Activated CD4-positive, alpha-beta memory T cell treated with anti-CD3 and anti-CD28 coated beads, Interleukin-2, amount 10 ng/mL, durations not matched to agents 7 days and 5 days (primary cell): Measurements from ENCODE around the gene MYH4. TPM values are rescaled to one million over a fixed set of nuclear protein-coding genes. Genes with fewer than 3 reads are reported as not detected.

Experiments used
- CTCF ChIA-PET: fragments of 350-600 bp; sonication (Branson Sonifier 250); formaldehyde crosslinking; loops from one replicate; lab custom pipeline; 2021; ENCODE audit warnings: antibody characterized with exemption, inconsistent platforms; lab: Charles Lee
- POLR2A ChIA-PET: fragments of 350-600 bp; sonication (Branson Sonifier 250); formaldehyde crosslinking; loops from one replicate; lab custom pipeline; 2021; ENCODE audit warnings: antibody characterized with exemption; lab: Charles Lee
- DNase-seq: peaks from one replicate; pipeline ENCODE4 v3.0.0-alpha.2; 2020
- H3K27ac Mint-ChIP-seq: one replicate; pipeline ENCODE4 v1.8.0; 2021; ENCODE audit warnings: mild to moderate bottlenecking, mixed read lengths
- H3K27me3 Mint-ChIP-seq: one replicate; pipeline ENCODE4 v1.8.0; 2021; ENCODE audit warnings: mixed read lengths
- H3K36me3 Mint-ChIP-seq: one replicate; pipeline ENCODE4 v1.8.0; 2021; ENCODE audit warnings: low read depth, mixed read lengths
- H3K4me1 Mint-ChIP-seq: one replicate; pipeline ENCODE4 v1.8.0; 2021; ENCODE audit warnings: mixed read lengths
- H3K4me3 Mint-ChIP-seq: one replicate; pipeline ENCODE4 v1.8.0; 2021; ENCODE audit warnings: mild to moderate bottlenecking, mixed read lengths
- H3K9me3 Mint-ChIP-seq: one replicate; pipeline ENCODE4 v1.8.0; 2021; ENCODE audit warnings: mixed read lengths
- total RNA-seq, 2 experiments: library from RNA; stranded (reverse); gene quantifications; one replicate each; pipeline ENCODE4 v1.2.3, GENCODE V29; 2021

MYH4 gene
- total RNA-seq = not detected

- DNase-seq = no peak
- H3K27me3 Mint-ChIP-seq = no peaks in the 10 kb centered on the region
- no peaks in the 10 kb centered on the region for H3K36me3 Mint-ChIP-seq
- H3K4me3 Mint-ChIP-seq = no peak within 1 kb of the TSS
- no peaks in the 10 kb centered on the region for H3K4me1 Mint-ChIP-seq
- H3K27ac Mint-ChIP-seq = no peak within 1 kb of the TSS
- ChIA-PET POLR2A (no interaction called here), CTCF (no interaction called here)
- no peaks in the 10 kb centered on the region for H3K9me3 Mint-ChIP-seq
Measured at GRCh38 chr17:10469459-10469858, at the start of gene MYH4. Gene MYH4, minus strand, starts transcription at chr17:10469559. Its CDS starts 2,814 bp downstream, at chr17:10466745.

GRCh38 chr17:10518271-10519037 lies 49.1 kb upstream of the MYH4 start, which contains the start of gene MYH1:
Gene MYH1, minus strand, starts transcription at chr17:10518542. Its CDS starts 1,900 bp downstream, at chr17:10516642.
- ChIA-PET CTCF (no interaction called here), POLR2A (no interaction called here)
- DNase-seq = no peak
- H3K27ac Mint-ChIP-seq = no peak within 1 kb of the TSS
- H3K4me1 Mint-ChIP-seq = no peaks in the 10 kb centered on the region
- no peak within 1 kb of the TSS for H3K4me3 Mint-ChIP-seq
- H3K27me3 Mint-ChIP-seq = no peaks in the 10 kb centered on the region
- no peaks in the 10 kb centered on the region for H3K36me3 Mint-ChIP-seq
- no peaks in the 10 kb centered on the region for H3K9me3 Mint-ChIP-seq

GRCh38 chr17:10516638-10517037 lies 47.3 kb upstream of the MYH4 start:
- ChIA-PET CTCF (no interaction called here), POLR2A (no interaction called here)
- Mint-ChIP-seq H3K36me3 (no peaks in the 10 kb centered on the region), H3K9me3 (no peaks in the 10 kb centered on the region), H3K4me1 (no peaks in the 10 kb centered on the region), H3K27ac (no peak overlapping the region), H3K4me3 (no peak overlapping the region), H3K27me3 (no peaks in the 10 kb centered on the region)
- DNase-seq = no peak

DNA sequence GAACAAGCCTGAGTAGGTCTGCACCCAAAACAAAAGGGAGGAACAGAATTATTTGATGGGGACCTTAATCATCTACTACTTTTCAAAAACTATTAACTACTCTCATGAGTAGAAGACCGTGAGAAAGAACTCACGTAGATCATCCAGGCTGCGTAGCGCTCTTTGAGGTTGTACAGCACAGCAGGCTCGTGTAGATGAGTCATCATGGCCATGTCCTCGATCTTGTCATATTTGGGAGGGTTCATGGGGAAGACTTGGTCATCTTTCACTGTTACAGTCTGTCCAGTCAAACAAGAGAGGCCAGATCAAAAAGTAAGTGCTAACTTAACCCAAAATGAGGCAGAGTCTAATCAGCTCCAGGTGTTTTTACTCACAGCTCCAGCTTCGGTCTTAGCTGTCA lies 46.7 kb upstream of the MYH4 start:
- H3K9me3 Mint-ChIP-seq = no peaks in the 10 kb centered on the region
- DNase-seq = no peak
- no peaks in the 10 kb centered on the region for H3K27me3 Mint-ChIP-seq
- H3K4me3 Mint-ChIP-seq = no peak overlapping the region
- no peaks in the 10 kb centered on the region for H3K36me3 Mint-ChIP-seq
- CTCF ChIA-PET = no interaction called here
- no peak overlapping the region for H3K27ac Mint-ChIP-seq
- POLR2A ChIA-PET = no interaction called here
- no peaks in the 10 kb centered on the region for H3K4me1 Mint-ChIP-seq

GRCh38 chr17:10513299-10514067 lies 44.1 kb upstream of the MYH4 start:
- H3K4me1 Mint-ChIP-seq = no peaks in the 10 kb centered on the region
- H3K4me3 Mint-ChIP-seq = no peak overlapping the region
- no peaks in the 10 kb centered on the region for H3K27me3 Mint-ChIP-seq
- no peaks in the 10 kb centered on the region for H3K36me3 Mint-ChIP-seq
- DNase-seq = no peak
- CTCF ChIA-PET = no interaction called here
- POLR2A ChIA-PET = no interaction called here
- no peaks in the 10 kb centered on the region for H3K9me3 Mint-ChIP-seq
- no peak overlapping the region for H3K27ac Mint-ChIP-seq

GRCh38 chr17:10512856-10513255 lies 43.5 kb upstream of the MYH4 start:
- no peak overlapping the region for H3K27ac Mint-ChIP-seq
- no peaks in the 10 kb centered on the region for H3K27me3 Mint-ChIP-seq
- H3K36me3 Mint-ChIP-seq = no peaks in the 10 kb centered on the region
- no peak for DNase-seq
- ChIA-PET POLR2A (no interaction called here), CTCF (no interaction called here)
- no peaks in the 10 kb centered on the region for H3K4me1 Mint-ChIP-seq
- H3K4me3 Mint-ChIP-seq = no peak overlapping the region
- no peaks in the 10 kb centered on the region for H3K9me3 Mint-ChIP-seq

GRCh38 chr17:10499950-10500349 lies 30.6 kb upstream of the MYH4 start:
- Mint-ChIP-seq H3K4me3 (no peak overlapping the region), H3K36me3 (no peaks in the 10 kb centered on the region), H3K27me3 (no peaks in the 10 kb centered on the region), H3K27ac (no peak overlapping the region), H3K9me3 (no peaks in the 10 kb centered on the region), H3K4me1 (no peaks in the 10 kb centered on the region)
- CTCF ChIA-PET = no interaction called here
- POLR2A ChIA-PET = no interaction called here
- no peak for DNase-seq

- CTCF ChIA-PET = no interaction called here
Measured at GRCh38 chr17:10492004-10492403, 22.6 kb upstream of the MYH4 start.

GRCh38 chr17:10482252-10482651 lies 12.9 kb upstream of the MYH4 start:
- CTCF ChIA-PET = no interaction called here
- H3K36me3 Mint-ChIP-seq = no peaks in the 10 kb centered on the region
- no peaks in the 10 kb centered on the region for H3K4me1 Mint-ChIP-seq
- H3K4me3 Mint-ChIP-seq = no peak overlapping the region
- peaks cover 15% of the 10 kb centered on the region for H3K9me3 Mint-ChIP-seq
- no peak overlapping the region for H3K27ac Mint-ChIP-seq
- no peak for DNase-seq
- no peaks in the 10 kb centered on the region for H3K27me3 Mint-ChIP-seq
- POLR2A ChIA-PET = no interaction called here

More at GRCh38 chr17:10492004-10492403, 22.6 kb upstream of the MYH4 start:
- H3K36me3 Mint-ChIP-seq = no peaks in the 10 kb centered on the region
- no peak overlapping the region for H3K4me3 Mint-ChIP-seq
- no peaks in the 10 kb centered on the region for H3K4me1 Mint-ChIP-seq
- POLR2A ChIA-PET = no interaction called here
- no peak overlapping the region for H3K27ac Mint-ChIP-seq
- no peaks in the 10 kb centered on the region for H3K27me3 Mint-ChIP-seq
- DNase-seq = no peak
- peaks cover 13% of the 10 kb centered on the region for H3K9me3 Mint-ChIP-seq

DNA sequence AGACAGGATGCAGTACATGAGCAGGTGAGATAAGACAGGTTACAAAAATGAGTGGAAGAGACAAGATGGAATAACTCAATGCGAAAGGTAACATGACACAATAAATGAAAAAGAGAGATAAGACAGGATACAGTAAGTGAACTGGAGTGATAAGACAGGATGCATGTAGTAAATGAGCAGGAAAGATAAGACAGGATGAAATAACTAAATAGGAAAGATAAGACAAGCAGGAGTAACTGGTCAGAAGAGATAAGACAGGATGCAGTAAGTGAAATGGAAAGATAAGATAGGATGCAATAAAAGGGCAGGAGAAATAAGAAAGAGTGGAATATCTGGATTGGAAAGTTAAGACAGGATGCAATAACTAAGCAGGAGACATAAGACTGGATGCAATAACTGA lies 8.3 kb upstream of the MYH4 start:
- POLR2A ChIA-PET = no interaction called here
- Mint-ChIP-seq H3K4me3 (no peak overlapping the region), H3K4me1 (no peaks in the 10 kb centered on the region), H3K27me3 (no peaks in the 10 kb centered on the region), H3K9me3 (peaks cover 2% of the 10 kb centered on the region), H3K27ac (no peak overlapping the region), H3K36me3 (no peaks in the 10 kb centered on the region)
- no peak for DNase-seq
- CTCF ChIA-PET = no interaction called here

DNA sequence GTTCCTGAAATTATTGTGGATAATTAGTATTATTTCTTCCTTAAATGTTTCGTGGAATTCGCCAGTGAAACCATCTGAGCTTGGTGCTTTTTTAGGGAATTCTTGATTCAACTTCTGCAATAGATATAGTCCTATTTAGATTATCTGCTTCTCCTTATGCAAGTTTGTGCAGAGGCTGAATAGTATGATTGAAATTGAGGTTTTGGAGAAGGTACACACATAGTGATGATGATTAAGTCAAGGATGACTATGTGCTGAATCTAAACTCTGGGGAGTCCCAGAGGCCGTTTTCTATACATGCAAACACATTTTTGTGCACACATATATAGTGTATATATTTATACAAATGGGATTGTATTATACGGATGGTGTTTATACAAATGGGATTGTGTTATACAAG lies 5.2 kb upstream of the MYH4 start:
- no peak overlapping the region for H3K4me3 Mint-ChIP-seq
- no peak overlapping the region for H3K27ac Mint-ChIP-seq
- no peaks in the 10 kb centered on the region for H3K4me1 Mint-ChIP-seq
- H3K9me3 Mint-ChIP-seq = no peaks in the 10 kb centered on the region
- ChIA-PET CTCF (no interaction called here), POLR2A (no interaction called here)
- no peaks in the 10 kb centered on the region for H3K27me3 Mint-ChIP-seq
- no peaks in the 10 kb centered on the region for H3K36me3 Mint-ChIP-seq
- no peak for DNase-seq

DNA sequence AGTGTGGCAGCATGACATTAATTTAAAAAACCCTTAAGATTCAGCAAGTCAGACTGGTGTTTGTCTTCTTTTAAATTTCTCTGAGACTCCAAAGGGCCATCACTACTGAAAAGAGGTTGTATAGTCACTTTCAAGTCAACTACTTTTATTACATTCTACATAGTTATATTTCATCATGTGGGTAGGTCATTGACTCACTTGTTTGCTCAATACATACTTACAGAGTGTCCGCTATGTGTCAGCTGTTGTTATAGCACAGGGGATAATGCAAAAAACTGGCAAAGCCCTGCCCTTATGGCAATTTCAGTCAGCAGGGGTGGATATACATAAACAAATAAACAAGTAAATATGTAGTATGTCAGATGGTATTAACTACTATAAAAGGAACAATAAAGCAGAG lies 2.5 kb upstream of the MYH4 start:
- DNase-seq = no peak
- ChIA-PET CTCF (no interaction called here), POLR2A (no interaction called here)
- Mint-ChIP-seq H3K27me3 (no peaks in the 10 kb centered on the region), H3K36me3 (no peaks in the 10 kb centered on the region), H3K4me1 (no peaks in the 10 kb centered on the region), H3K4me3 (no peak overlapping the region), H3K9me3 (no peaks in the 10 kb centered on the region), H3K27ac (no peak overlapping the region)

DNA sequence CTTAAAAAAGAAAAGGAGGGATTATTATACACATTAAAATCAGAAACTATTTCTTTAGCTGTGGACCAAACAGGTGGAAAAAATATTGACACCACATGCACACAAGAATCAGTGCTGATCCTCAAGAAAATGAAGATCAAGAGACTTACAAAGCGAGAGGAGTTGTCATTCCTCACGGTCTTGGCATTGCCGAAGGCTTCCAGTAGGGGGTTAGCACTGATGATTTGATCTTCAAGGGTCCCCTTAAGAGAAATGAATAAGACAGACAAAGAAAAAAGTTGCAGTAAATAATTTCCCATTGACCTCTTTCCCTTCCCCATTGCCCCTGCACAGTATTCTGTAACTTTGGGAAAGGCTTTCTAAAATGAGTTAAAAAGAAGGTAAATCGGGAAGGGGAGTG lies 6.0 kb downstream of the MYH4 start:
- no peak for DNase-seq
- H3K36me3 Mint-ChIP-seq = no peaks in the 10 kb centered on the region
- H3K4me3 Mint-ChIP-seq = no peak overlapping the region
- no peaks in the 10 kb centered on the region for H3K9me3 Mint-ChIP-seq
- POLR2A ChIA-PET = no interaction called here
- no peak overlapping the region for H3K27ac Mint-ChIP-seq
- CTCF ChIA-PET = no interaction called here
- H3K27me3 Mint-ChIP-seq = no peaks in the 10 kb centered on the region
- H3K4me1 Mint-ChIP-seq = no peaks in the 10 kb centered on the region

GRCh38 chr17:10460062-10460461 lies 9.3 kb downstream of the MYH4 start:
- Mint-ChIP-seq H3K4me3 (no peak overlapping the region), H3K36me3 (no peaks in the 10 kb centered on the region), H3K27me3 (no peaks in the 10 kb centered on the region), H3K4me1 (no peaks in the 10 kb centered on the region), H3K27ac (no peak overlapping the region), H3K9me3 (no peaks in the 10 kb centered on the region)
- ChIA-PET POLR2A (no interaction called here), CTCF (no interaction called here)
- no peak for DNase-seq
